Measurements from ENCODE around the gene HFE.
"Not testable (repeated sequence)": the region's sequence is repeated elsewhere in the genome, so short reads cannot be mapped to it uniquely, and the experiment has no call there.

The HFE gene

GRCh38 chr6:26064619-26065257 is 22.5 kb upstream of the HFE start:
- DNase-seq = no peak

GRCh38 chr6:26065952-26066380 is 21.3 kb upstream of the HFE start:
- peak; percentile 34 for DNase-seq

DNA sequence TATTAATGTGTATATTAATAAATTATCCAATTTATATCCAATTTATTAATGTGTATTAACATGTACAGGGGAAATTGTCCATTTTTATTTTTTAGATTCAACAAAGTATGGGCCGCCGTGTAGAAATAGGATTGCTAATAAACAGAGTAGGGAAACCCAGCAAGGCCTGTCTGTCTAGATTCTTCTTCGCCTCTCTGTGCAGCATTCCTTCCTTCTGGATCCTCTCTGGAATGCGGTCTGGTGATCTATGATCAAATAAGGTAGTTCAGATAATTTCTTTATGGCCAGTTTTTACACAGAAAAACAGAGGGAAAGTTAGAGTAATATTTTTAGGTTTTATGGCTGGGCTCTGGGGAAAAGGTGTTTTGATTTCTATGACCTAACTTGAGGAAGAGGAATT is 19.9 kb upstream of the HFE start:
- DNase-seq = no peak

- DNase-seq = no peak
Observed at GRCh38 chr6:26068036-26068435, 19.2 kb upstream of the HFE start.

GRCh38 chr6:26071135-26071534 is 16.1 kb upstream of the HFE start:
- DNase-seq = no peak

DNA sequence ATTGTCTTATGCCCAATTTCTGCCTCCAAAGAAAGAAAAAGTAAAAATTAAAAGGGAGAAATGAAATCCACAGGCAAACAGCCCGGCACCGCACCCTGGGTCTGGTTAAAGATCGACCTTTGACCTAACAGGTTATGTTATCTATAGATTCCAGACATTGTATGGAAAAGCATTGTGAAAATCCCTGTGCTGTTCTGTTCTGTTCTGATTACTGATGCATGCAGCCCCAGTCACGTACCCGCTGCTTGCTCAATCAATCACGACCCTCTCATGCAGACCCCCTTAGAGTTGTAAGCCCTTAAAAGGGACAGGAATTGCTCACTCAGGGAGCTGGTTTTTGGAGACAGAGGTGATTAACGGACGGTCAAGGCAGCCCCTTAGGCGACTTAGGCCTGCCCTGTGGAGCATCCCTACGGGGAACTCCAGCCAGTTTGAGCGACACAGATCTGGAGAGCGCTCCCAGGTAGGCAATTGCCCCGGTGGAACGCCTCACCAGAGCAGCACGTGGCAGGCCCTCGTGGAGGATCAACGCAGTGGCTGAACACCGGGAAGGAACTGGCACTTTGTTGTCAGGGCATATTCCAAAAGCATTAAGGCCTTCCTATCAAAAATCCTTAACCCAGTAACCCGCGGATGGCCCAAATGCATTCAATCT is 12.0 kb upstream of the HFE start:
- no peak for DNase-seq

GRCh38 chr6:26078066-26078465 is 9.2 kb upstream of the HFE start:
- DNase-seq = not testable (repeated sequence)

DNA sequence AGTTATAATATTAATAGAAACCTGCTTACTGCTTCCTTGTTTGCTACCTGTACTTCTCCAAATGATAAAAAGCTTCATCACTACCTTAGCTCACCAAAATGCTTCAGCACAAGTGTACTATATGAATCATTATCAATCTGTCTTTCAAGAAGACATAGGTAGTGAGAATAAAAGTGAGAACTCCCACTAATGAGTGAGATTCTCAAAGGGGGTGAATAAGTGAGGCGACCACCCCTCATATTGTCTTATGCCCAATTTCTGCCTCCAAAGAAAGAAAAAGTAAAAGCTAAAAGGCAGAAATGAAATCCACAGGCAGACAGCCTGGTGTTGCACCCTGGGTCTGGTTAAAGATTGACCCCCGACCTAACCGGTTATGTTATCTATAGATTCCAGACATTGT is 6.1 kb upstream of the HFE start:
- not testable (repeated sequence) for DNase-seq

- no peak for DNase-seq
Observed at GRCh38 chr6:26086211-26086610, 1.0 kb upstream of the HFE start.

- no peak for DNase-seq
Observed at GRCh38 chr6:26088344-26088743, 1.1 kb downstream of the HFE start.

- no peak for DNase-seq
Observed at GRCh38 chr6:26089272-26089671, 2.0 kb downstream of the HFE start.

DNA sequence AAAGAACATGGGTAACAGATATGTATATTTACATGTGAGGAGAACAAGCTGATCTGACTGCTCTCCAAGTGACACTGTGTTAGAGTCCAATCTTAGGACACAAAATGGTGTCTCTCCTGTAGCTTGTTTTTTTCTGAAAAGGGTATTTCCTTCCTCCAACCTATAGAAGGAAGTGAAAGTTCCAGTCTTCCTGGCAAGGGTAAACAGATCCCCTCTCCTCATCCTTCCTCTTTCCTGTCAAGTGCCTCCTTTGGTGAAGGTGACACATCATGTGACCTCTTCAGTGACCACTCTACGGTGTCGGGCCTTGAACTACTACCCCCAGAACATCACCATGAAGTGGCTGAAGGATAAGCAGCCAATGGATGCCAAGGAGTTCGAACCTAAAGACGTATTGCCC is 5.2 kb downstream of the HFE start:
- DNase-seq = no peak

- DNase-seq = no peak
Observed at GRCh38 chr6:26094036-26094435, 6.8 kb downstream of the HFE start.

- no peak for DNase-seq
Observed at GRCh38 chr6:26097268-26097875, 10.1 kb downstream of the HFE start.

DNA sequence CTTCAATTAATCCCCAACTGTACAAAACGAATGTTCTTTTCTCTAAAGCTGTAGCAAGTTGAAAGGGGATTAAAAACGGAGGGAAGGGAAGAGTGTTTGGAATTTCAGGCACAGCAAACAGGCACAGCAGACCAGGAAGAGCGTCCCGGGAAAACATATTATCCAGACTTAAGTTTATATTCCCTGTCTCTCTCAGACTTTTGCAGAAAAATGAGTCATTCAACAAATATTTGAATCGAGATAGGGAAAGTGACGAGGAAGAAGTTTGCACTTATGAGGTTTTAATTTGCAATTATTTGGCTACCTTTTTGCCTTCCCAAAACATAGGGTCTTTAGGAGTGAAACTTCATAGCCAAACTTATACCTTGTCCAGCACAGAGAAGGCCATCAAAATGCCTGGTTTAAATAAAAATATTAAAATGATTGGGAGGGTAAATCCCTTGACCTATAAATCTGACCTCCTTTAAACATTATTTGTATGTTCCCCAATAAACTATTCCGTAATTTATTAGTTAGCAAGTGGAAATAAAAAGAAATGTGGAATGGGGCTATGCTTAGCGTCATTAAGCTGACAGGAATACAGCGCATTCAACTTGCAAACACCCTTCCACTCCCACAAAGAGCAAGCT is 16.0 kb downstream of the HFE start:
- no peak for DNase-seq

DNA sequence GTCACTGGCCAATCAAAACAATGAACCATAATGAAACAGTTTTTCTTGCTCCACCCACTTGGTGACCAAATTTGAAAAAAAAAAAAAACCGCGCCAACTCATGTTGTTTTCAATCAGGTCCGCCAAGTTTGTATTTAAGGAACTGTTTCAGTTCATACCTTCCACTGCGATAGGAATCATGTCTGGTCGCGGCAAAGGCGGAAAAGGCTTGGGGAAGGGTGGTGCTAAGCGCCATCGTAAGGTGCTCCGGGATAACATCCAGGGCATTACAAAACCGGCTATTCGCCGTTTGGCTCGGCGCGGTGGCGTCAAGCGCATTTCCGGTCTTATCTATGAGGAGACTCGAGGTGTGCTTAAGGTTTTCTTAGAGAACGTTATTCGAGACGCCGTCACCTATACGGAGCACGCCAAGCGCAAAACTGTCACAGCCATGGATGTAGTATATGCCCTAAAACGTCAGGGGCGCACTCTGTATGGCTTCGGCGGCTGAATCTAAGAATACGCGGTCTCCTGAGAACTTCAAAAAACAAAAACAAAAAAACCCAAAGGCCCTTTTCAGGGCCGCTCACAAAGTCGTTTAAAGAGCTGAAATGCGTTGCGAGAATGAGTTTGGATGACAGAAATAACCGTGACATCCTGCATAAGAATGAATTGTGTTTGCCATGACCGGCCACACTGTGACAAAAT is 16.7 kb downstream of the HFE start:
- peak; percentile 53 for DNase-seq

DNA sequence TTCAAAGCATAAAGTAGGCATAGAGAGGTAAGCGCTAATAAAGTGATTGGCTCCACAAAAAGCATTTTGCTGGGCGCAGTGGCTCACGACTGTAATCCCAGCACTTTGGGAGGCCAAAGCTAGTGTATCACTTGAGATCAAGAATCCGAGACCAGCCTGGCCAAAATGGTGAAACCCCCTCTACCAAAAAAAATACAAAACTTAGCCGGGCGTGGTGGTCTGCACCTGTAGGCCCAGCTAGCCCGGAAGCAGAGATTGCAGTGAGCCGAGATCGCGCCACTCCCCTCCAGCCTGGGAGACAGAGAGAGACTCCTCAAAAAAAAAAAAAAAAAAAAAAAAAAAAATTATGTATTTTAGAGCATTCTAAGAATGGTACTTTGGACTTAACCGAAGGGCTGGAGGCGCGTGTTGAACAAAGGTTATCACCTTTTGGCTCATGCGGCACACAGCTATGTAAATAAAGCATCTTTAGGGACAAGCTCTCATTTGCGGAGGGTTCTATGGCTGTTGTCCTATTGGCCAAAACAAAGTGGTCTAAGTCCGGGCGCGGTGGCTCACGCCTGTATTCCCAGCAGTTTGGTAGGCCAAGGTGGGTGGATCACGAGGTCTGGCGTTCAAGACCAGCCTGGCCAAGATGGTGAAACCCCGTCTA is 17.4 kb downstream of the HFE start:
- DNase-seq = no peak

DNA sequence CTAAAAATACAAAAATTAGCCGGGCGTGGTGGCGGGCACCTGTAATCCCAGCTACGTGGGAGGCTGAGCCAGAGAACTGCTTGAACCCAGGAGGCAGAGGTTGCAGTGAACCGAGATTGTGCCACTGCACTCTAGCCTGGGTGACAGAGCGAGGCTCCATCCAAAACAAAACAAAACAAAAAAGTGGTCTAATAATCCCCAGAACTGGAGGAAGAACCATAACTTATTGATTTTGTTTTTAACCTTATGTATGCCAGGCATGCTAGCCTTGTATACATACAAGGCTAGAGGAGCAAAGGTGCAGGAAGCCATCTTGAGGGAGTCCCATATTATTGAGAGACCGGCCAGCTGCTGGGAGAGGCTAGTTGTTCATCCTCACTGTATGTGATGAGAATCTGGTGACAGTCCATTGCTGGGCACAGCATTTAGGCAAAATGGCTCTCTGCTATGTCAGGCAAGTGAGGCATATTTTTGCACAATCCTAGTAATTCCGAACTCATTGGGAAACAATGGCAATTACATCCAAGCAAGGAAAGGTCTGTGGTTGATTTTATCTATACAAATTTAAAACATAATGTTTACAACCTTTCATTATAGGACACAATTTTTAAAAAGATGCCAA is 18.0 kb downstream of the HFE start:
- DNase-seq = no peak

DNA sequence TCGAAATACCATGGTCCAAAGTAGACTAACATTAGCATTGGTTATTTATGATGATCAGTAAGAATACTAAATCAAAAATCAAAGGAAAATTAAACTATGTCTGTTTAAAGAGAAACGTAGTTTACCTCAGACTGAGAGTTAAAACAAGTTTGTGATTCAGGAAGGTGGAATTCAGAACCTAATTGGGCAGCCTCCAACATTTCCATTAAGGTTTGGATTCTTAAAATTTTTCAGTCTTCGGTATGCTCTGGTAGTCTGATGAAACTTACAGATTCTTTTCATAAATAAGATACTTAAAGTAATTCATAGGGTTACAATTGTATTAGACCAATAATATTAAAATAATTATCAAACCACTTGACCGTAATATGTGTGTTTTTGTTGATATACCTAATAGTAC is 18.6 kb downstream of the HFE start:
- no peak for DNase-seq

GRCh38 chr6:26107935-26108334 is 20.7 kb downstream of the HFE start:
- no peak for DNase-seq

DNA sequence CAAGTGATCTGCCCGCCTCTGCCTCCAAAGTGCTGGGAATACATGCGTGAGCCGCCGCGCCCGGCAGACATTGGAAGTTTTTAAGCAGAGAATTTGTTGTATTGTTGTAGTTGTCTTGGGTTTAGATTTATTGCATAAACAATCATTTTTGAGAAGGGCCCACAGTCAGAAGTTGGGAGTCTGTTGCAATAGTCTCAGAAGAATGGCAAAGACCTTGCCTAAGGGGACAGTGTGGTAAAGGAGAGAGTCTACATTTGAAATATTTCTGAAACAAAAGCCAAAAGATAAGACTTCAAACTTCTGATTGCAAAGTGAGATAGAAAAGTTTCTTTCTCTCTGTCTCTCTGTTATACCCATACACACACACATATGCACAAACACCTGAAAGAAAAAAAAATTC is 22.5 kb downstream of the HFE start:
- DNase-seq = no peak

DNA sequence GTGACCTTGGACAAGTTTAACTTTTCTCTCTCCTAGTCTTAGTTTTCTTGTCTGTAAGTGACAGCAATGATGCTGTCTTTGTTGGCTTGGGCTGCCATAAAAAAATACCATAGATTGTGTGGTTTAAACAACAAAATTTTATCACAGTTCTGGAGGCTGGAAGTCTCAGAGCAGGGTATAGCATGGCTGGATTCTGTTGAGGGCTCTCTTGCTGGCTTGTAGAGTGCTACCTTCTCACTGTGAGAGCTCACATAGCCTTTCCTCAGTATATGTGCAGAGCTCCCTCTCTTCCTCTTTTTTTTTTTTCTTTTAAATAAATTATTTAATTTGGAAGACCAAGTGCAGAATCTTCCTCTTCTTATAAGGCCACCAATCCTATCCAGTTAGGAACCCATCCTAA is 26.3 kb downstream of the HFE start:
- no peak for DNase-seq
